SK-N-SH (cell line): Measurements from ENCODE around the gene NR1I2. TPM values are rescaled to one million over a fixed set of nuclear protein-coding genes. Genes with fewer than 3 reads are reported as not detected.

Source experiments
- CTCF ChIA-PET: fragments of 300-600, 350-600 bp; formaldehyde crosslinking; extraction: SDS; loops from one replicate; lab custom pipeline; 2021; lab: Yijun Ruan, JAX
- POLR2A ChIA-PET: fragments of 350-600 bp; sonication (Branson Sonifier 250); formaldehyde crosslinking; extraction: SDS; loops from one replicate; lab custom pipeline; 2020; ENCODE audit warnings: antibody characterized with exemption, inconsistent platforms; lab: Yijun Ruan, JAX
- DNase-seq: peaks from one replicate; pipeline ENCODE4 v3.0.0; 2012
- H2AFZ ChIP-seq: fragments of 200-600 bp; sonication (generic); 2 replicates; pipeline ENCODE4 v1.8.1; 2016; ENCODE audit warnings: antibody characterized with exemption, mild to moderate bottlenecking, low read depth
- H3F3A ChIP-seq: fragments of 200-600 bp; sonication (generic); replicated peaks from 2 replicates; pipeline ENCODE3; 2016; ENCODE audit warnings: antibody characterized with exemption, mild to moderate bottlenecking; ENCODE audit not compliant: insufficient read depth
- H3K27ac ChIP-seq, 2 experiments: fragments of 200-500 bp in 1 of 2; fragments of 200-600 bp in 1 of 2; sonication (Bioruptor generic) in 1 of 2; sonication (generic), shearing (Covaris generic) in 1 of 2; 2 replicates each; pipeline versions ENCODE4 v1.5.1 to v1.6.1; 2014 to 2016; ENCODE audit warnings: low read depth in 2 of 2, inconsistent platforms in 1 of 2, low read length in 1 of 2, mild to moderate bottlenecking in 1 of 2, mixed read lengths in 1 of 2
- H3K27me3 ChIP-seq: fragments of 200-600 bp; sonication (generic), shearing (Covaris generic); 2 replicates; pipeline ENCODE4 v1.6.1; 2016; ENCODE audit warnings: mixed run types; ENCODE audit not compliant: insufficient read depth
- H3K36me3 ChIP-seq, 2 experiments: fragments of 200-500 bp in 1 of 2; fragments of 200-600 bp in 1 of 2; sonication (Bioruptor generic) in 1 of 2; sonication (generic) in 1 of 2; replicated peaks in 1 of 2; 2 replicates each; pipeline versions ENCODE3 to v1.5.1; 2014 to 2016; ENCODE audit warnings: low read length in 1 of 2, mild to moderate bottlenecking in 1 of 2; ENCODE audit not compliant: insufficient read depth in 2 of 2, control insufficient read depth in 1 of 2
- H3K4me1 ChIP-seq, 2 experiments: fragments of 200-500 bp in 1 of 2; fragments of 200-600 bp in 1 of 2; sonication (Bioruptor generic) in 1 of 2; sonication (generic), shearing (Covaris generic) in 1 of 2; 2 replicates each; pipeline versions ENCODE4 v1.5.1 to v1.6.1; 2014 to 2016; ENCODE audit warnings: low read depth in 1 of 2, low read length in 1 of 2, mixed run types in 1 of 2; ENCODE audit not compliant: insufficient read depth in 2 of 2, control insufficient read depth in 1 of 2
- H3K4me2 ChIP-seq: fragments of 200-600 bp; sonication (generic), shearing (Covaris generic); 2 replicates; pipeline ENCODE4 v1.6.1; 2017; ENCODE audit warnings: mixed run types
- H3K4me3 ChIP-seq, 2 experiments: fragments of 200-500 bp in 1 of 2; fragments of 200-600 bp in 1 of 2; sonication (Bioruptor generic) in 1 of 2; sonication (generic), shearing (Covaris generic) in 1 of 2; 2 replicates each; pipeline versions ENCODE4 v1.5.1 to v1.8.1; 2014 to 2016; ENCODE audit warnings: low read depth in 2 of 2, inconsistent platforms in 1 of 2, low read length in 1 of 2, mild to moderate bottlenecking in 1 of 2, mixed read lengths in 1 of 2, moderate library complexity in 1 of 2
- H3K79me2 ChIP-seq: fragments of 200-600 bp; sonication (generic); 2 replicates; pipeline ENCODE4 v1.8.1; 2017; ENCODE audit warnings: mild to moderate bottlenecking; ENCODE audit not compliant: insufficient read depth
- H3K9ac ChIP-seq: fragments of 200-600 bp; sonication (generic); 2 replicates; pipeline ENCODE4 v1.6.1; 2017; ENCODE audit warnings: mixed run types
- H3K9me2 ChIP-seq: fragments of 200-600 bp; sonication (generic); 2 replicates; pipeline ENCODE4 v1.6.1; 2017; ENCODE audit warnings: mixed run types
- H3K9me3 ChIP-seq: fragments of 200-600 bp; sonication (generic); 2 replicates; pipeline ENCODE4 v1.6.1; 2017; ENCODE audit warnings: mixed run types, mild to moderate bottlenecking, moderate library complexity
- H4K20me1 ChIP-seq: fragments of 200-600 bp; sonication (generic); 2 replicates; pipeline ENCODE4 v1.6.1; 2017; ENCODE audit warnings: mild to moderate bottlenecking, mixed run types; ENCODE audit not compliant: insufficient read depth
- CHD2 ChIP-seq: fragments of 150-350 bp; IDR thresholded peaks from 2 replicates; pipeline ENCODE4 v1.6.1; 2018; ENCODE audit warnings: low read length; ENCODE audit not compliant: partially characterized antibody
- FOXJ3 ChIP-seq: sonication (generic); formaldehyde crosslinking; IDR thresholded peaks from 2 replicates; pipeline ENCODE4 v1.5.1; 2020; ENCODE audit warnings: mild to moderate bottlenecking, missing genetic modification reagents
- FOXM1 ChIP-seq: IDR thresholded peaks from 2 replicates; pipeline ENCODE4 v1.4.0; 2012; ENCODE audit warnings: low read depth, mild to moderate bottlenecking
- GATA2 ChIP-seq: sonication (generic); formaldehyde crosslinking; IDR thresholded peaks from 2 replicates; pipeline ENCODE4 v1.5.0; 2020; ENCODE audit warnings: mild to moderate bottlenecking, missing genetic modification reagents
- JUND ChIP-seq: IDR thresholded peaks from 2 replicates; pipeline ENCODE4 v1.4.0; 2012
- MEF2A ChIP-seq: IDR thresholded peaks from 2 replicates; pipeline ENCODE4 v1.4.0; 2012; ENCODE audit warnings: low read depth, borderline replicate concordance
- NFIC ChIP-seq: IDR thresholded peaks from 2 replicates; pipeline ENCODE4 v1.4.0; 2012; ENCODE audit warnings: borderline replicate concordance
- NRF1 ChIP-seq: IDR thresholded peaks from 2 replicates; pipeline ENCODE4 v1.6.1; 2012; ENCODE audit warnings: low read depth, mild to moderate bottlenecking, low read length
- POLR2AphosphoS5 ChIP-seq: IDR thresholded peaks from 2 replicates; pipeline ENCODE4 v1.6.1; 2012; ENCODE audit warnings: low read depth, low read length
- RCOR1 ChIP-seq: fragments of 150-350 bp; IDR thresholded peaks from 2 replicates; pipeline ENCODE4 v1.6.1; 2017; ENCODE audit warnings: antibody characterized with exemption, low read length
- RFX5 ChIP-seq: IDR thresholded peaks from 2 replicates; pipeline ENCODE4 v1.6.1; 2012; ENCODE audit warnings: mild to moderate bottlenecking, improper control_type of control experiment, low read length
- RXRA ChIP-seq: IDR thresholded peaks from 2 replicates; pipeline ENCODE4 v1.4.0; 2012; ENCODE audit warnings: low read depth, mild to moderate bottlenecking, borderline replicate concordance
- SIN3A ChIP-seq: IDR thresholded peaks from 2 replicates; pipeline ENCODE4 v1.6.1; 2012; ENCODE audit warnings: low read depth, mild to moderate bottlenecking, low read length, moderate library complexity, borderline replicate concordance
- SMC3 ChIP-seq: IDR thresholded peaks from 2 replicates; pipeline ENCODE4 v1.6.1; 2012; ENCODE audit warnings: low read depth, low read length, improper control_type of control experiment
- TCF12 ChIP-seq: IDR thresholded peaks from 2 replicates; pipeline ENCODE4 v1.4.0; 2012
- TEAD4 ChIP-seq: IDR thresholded peaks from 2 replicates; pipeline ENCODE4 v1.4.0; 2012; ENCODE audit warnings: mild to moderate bottlenecking, borderline replicate concordance; ENCODE audit not compliant: insufficient read depth
- USF1 ChIP-seq: IDR thresholded peaks from 2 replicates; pipeline ENCODE4 v1.4.0; 2012; ENCODE audit warnings: low read depth, borderline replicate concordance
- WGBS: methylation state at CpG from one replicate; pipeline ENCODE4 v1.1.6; 2017; ENCODE audit warnings: low lambda C conversion rate; 5-methylcytosine and 5-hydroxymethylcytosine counted together
- polyA plus RNA-seq, 3 experiments: library from polyadenylated mRNA; depleted of rRNA; stranded (reverse); fragments of >200 nt; gene quantifications; 2 replicates each; pipeline ENCODE4 v1.2.3, GENCODE V29; 2012
- TF ChIP-seq, protein P1 (sequence below): IDR thresholded peaks from 2 replicates; pipeline ENCODE4 v1.4.0; 2012; ENCODE audit warnings: low read depth, borderline replicate concordance
- TF ChIP-seq, protein P2 (sequence below): IDR thresholded peaks from 2 replicates; pipeline ENCODE4 v1.4.0; 2012; ENCODE audit warnings: low read depth
- TF ChIP-seq, protein P3 (sequence below): IDR thresholded peaks from 2 replicates; pipeline ENCODE4; 2012
- TF ChIP-seq, protein P4 (sequence below): fragments of 150-350 bp; IDR thresholded peaks from 2 replicates; pipeline ENCODE4 v1.6.1; 2017; ENCODE audit warnings: antibody characterized with exemption, low read length, low read depth, borderline replicate concordance

Gene NR1I2
- polyA plus RNA-seq, 1 of the 3 experiments (the other 2 are of a cell fraction) = 0.03 TPM

DNA sequence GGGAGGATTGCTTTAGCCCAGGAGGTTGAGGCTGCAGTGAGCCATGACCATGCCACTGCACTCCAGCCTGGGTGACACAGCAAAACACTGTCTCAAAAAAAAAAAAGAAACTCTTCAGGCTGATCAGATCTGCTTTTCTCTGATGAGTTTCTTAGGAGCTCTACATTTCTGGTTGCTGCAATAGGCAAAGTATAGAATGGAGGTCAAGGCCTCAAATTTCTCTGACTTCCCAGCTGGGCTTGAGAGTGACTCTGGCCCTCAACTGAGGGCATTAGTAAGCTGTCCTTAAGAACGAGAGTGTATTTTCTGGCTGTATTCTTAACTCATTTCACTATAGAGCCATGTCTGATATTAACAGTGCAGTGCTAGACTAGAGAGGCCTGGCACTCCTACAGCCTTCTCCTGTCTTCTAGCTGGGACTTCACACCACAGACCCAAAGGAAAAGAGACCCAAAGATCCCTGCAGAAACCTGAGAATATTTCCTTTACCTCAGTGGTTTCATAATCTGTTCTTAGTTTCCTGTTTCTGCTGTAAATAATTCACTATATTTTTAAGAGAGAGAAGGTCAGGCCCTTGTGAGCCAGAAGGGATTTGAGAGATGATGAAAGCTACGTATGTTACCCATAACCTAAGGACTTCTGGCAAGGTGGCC lies 2.0 kb upstream of the NR1I2 start (continued):
- TF ChIP-seq, protein P1, sequence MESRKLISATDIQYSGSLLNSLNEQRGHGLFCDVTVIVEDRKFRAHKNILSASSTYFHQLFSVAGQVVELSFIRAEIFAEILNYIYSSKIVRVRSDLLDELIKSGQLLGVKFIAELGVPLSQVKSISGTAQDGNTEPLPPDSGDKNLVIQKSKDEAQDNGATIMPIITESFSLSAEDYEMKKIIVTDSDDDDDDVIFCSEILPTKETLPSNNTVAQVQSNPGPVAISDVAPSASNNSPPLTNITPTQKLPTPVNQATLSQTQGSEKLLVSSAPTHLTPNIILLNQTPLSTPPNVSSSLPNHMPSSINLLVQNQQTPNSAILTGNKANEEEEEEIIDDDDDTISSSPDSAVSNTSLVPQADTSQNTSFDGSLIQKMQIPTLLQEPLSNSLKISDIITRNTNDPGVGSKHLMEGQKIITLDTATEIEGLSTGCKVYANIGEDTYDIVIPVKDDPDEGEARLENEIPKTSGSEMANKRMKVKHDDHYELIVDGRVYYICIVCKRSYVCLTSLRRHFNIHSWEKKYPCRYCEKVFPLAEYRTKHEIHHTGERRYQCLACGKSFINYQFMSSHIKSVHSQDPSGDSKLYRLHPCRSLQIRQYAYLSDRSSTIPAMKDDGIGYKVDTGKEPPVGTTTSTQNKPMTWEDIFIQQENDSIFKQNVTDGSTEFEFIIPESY = no peak
- no peak for TF ChIP-seq POLR2AphosphoS5
- TF ChIP-seq, all 33 proteins: peak for 0

- no peaks in the 10 kb centered on the region for H3K4me1 ChIP-seq
- TF ChIP-seq RCOR1 (no peak), TEAD4 (no peak), FOXM1 (no peak), FOXJ3 (no peak), TCF12 (no peak), NFIC (no peak), RXRA (no peak), SMC3 (no peak), MEF2A (no peak), USF1 (no peak), RFX5 (no peak), CHD2 (no peak), GATA2 (CRISPR knock-in tag) (no peak), POLR2AphosphoS5 (no peak), JUND (no peak), SIN3A (no peak), NRF1 (no peak)
- TF ChIP-seq, protein P2, sequence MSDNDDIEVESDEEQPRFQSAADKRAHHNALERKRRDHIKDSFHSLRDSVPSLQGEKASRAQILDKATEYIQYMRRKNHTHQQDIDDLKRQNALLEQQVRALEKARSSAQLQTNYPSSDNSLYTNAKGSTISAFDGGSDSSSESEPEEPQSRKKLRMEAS = no peak
- TF ChIP-seq, protein P3, sequence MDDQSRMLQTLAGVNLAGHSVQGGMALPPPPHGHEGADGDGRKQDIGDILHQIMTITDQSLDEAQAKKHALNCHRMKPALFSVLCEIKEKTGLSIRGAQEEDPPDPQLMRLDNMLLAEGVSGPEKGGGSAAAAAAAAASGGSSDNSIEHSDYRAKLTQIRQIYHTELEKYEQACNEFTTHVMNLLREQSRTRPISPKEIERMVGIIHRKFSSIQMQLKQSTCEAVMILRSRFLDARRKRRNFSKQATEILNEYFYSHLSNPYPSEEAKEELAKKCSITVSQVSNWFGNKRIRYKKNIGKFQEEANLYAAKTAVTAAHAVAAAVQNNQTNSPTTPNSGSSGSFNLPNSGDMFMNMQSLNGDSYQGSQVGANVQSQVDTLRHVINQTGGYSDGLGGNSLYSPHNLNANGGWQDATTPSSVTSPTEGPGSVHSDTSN = no peak
- TF ChIP-seq, protein P4, sequence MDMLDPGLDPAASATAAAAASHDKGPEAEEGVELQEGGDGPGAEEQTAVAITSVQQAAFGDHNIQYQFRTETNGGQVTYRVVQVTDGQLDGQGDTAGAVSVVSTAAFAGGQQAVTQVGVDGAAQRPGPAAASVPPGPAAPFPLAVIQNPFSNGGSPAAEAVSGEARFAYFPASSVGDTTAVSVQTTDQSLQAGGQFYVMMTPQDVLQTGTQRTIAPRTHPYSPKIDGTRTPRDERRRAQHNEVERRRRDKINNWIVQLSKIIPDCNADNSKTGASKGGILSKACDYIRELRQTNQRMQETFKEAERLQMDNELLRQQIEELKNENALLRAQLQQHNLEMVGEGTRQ = no peak
- no peaks in the 10 kb centered on the region for H3K9me2 ChIP-seq
- H3K9me3 ChIP-seq = no peaks in the 10 kb centered on the region
- no peak for DNase-seq
- no peak overlapping the region for H3K27ac ChIP-seq
- POLR2A ChIA-PET = interaction anchor here (0.7 kb wide), 1 partner anchor 575 kb away, joined by 5 read pairs; no protein-coding TSS in a partner anchor
- H3K4me2 ChIP-seq = no peak overlapping the region
- no peak overlapping the region for H2AFZ ChIP-seq
- no peaks in the 10 kb centered on the region for H3K27me3 ChIP-seq
- WGBS = 100% methylated on average over 1 of the region's 1 CpG
- CTCF ChIA-PET = interaction anchor here (0.7 kb wide), 1 partner anchor 18 kb away, joined by 3 read pairs; no protein-coding TSS in a partner anchor
- no peaks in the 10 kb centered on the region for H3F3A ChIP-seq
- no peaks in the 10 kb centered on the region for H4K20me1 ChIP-seq
- H3K79me2 ChIP-seq = no peaks in the 10 kb centered on the region
- no peak overlapping the region for H3K9ac ChIP-seq
- no peaks in the 10 kb centered on the region for H3K36me3 ChIP-seq
- H3K4me3 ChIP-seq = no peak overlapping the region
These were observed 559 bp downstream of the NR1I2 start for GRCh38 chr3:119782460-119782859.
